Breast epithelium (tissue), 4 donors: ENCODE measurements around the gene GRAMD2A. TPM values are rescaled to one million over a fixed set of nuclear protein-coding genes. Genes with fewer than 3 reads are reported as not detected.

ENCODE experiments used
- DNase-seq, 2 donors: peaks; one replicate each; pipeline ENCODE4 v3.0.0-alpha.2; 2019; ENCODE audit warnings: low spot score in 2 of 2
- H3K27ac ChIP-seq, 2 donors: fragments of 200-600 bp; sonication (generic) in 1 of 2; one replicate each; pipeline ENCODE4 v1.5.1; 2016 to 2019; ENCODE audit warnings: mild to moderate bottlenecking in 1 of 2
- H3K27me3 ChIP-seq, 2 donors: fragments of 200-600 bp; sonication (generic) in 1 of 2; one replicate each; pipeline versions ENCODE4 v1.5.1 to v1.6.0; 2017 to 2019; ENCODE audit warnings: control low read depth in 1 of 2, mild to moderate bottlenecking in 1 of 2
- H3K36me3 ChIP-seq: fragments of 200-600 bp; one replicate; pipeline ENCODE4 v1.5.1; 2019
- H3K4me1 ChIP-seq, 2 donors: fragments of 200-600 bp; sonication (generic); one replicate each; pipeline ENCODE4 v1.5.1; 2016 to 2019; ENCODE audit warnings: control low read depth in 1 of 2
- H3K4me3 ChIP-seq, 3 donors: fragments of 200-600 bp; sonication (generic); 1 replicate in 2 of 3; 2 replicates in 1 of 3; pipeline ENCODE4 v1.5.1; 2016 to 2019; ENCODE audit warnings: mild to moderate bottlenecking in 3 of 3, moderate library complexity in 2 of 3
- H3K9me3 ChIP-seq, 2 donors: fragments of 200-600 bp; sonication (generic) in 1 of 2; one replicate each; pipeline ENCODE4 v1.5.1; 2016 to 2019; ENCODE audit warnings: control low read depth in 1 of 2
- POLR2A ChIP-seq: fragments of 450-650 bp; IDR thresholded peaks from one replicate; pipeline ENCODE4 v1.6.1; 2016; ENCODE audit warnings: antibody characterized with exemption, mild to moderate bottlenecking, moderate library complexity
- POLR2AphosphoS5 ChIP-seq, 3 donors: sonication (generic); formaldehyde crosslinking; IDR thresholded peaks; one replicate each; pipeline ENCODE4 v1.6.1; 2017; ENCODE audit warnings: antibody characterized with exemption in 3 of 3
- intact Hi-C: fragments of 100-400 bp; cut with DNase I; formaldehyde crosslinking; loops from one replicate; pipeline ENCODE4 v1.15.1; 2023; ENCODE audit warnings: low total_unique reads
- total RNA-seq, 3 donors: library from RNA; depleted of rRNA; stranded (reverse); fragments of >200 nt; gene quantifications; one replicate each; pipeline ENCODE4 v1.1.0, GENCODE V29; 2016
- TF ChIP-seq, protein P1 (sequence below), 3 donors: fragments of 450-650 bp; IDR thresholded peaks; one replicate each; pipeline ENCODE4 v1.5.1; 2016 to 2017; ENCODE audit warnings: antibody characterized with exemption in 3 of 3, mild to moderate bottlenecking in 3 of 3, moderate library complexity in 3 of 3

GRAMD2A gene
- total RNA-seq, 3 donors from 2014 or later, result 0.16 to 52.5 (median 18.7) TPM

DNA sequence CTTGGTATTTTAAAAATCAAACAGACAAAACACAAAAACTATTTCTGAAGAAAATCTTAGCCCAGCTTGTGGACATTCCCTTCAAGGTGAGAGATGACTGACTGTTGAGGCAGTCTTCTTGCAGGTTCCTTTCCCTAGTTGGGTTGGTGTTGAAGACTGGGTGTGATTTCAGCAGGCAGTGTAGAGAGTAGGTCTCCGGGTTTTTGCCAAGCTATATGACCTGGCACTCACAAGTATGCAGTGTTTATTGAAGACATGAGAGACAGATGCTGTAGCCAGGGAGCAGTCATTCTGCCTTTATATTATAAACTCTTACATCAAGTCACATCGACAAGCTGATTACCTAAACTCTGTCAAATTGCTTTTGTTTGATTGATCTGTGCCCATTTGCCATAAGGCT, 61.9 kb downstream of the GRAMD2A start:
- no peak overlapping the region for H3K27ac ChIP-seq
- no peaks in the 10 kb centered on the region for H3K27me3 ChIP-seq
- H3K9me3 ChIP-seq, result no peaks in the 10 kb centered on the region
- no peak overlapping the region for H3K4me3 ChIP-seq
- no peaks in the 10 kb centered on the region for H3K36me3 ChIP-seq
- TF ChIP-seq POLR2A (no peak), POLR2AphosphoS5 (IDR thresholded peaks at IDR 0.05) (no peak)
- TF ChIP-seq, protein P1, sequence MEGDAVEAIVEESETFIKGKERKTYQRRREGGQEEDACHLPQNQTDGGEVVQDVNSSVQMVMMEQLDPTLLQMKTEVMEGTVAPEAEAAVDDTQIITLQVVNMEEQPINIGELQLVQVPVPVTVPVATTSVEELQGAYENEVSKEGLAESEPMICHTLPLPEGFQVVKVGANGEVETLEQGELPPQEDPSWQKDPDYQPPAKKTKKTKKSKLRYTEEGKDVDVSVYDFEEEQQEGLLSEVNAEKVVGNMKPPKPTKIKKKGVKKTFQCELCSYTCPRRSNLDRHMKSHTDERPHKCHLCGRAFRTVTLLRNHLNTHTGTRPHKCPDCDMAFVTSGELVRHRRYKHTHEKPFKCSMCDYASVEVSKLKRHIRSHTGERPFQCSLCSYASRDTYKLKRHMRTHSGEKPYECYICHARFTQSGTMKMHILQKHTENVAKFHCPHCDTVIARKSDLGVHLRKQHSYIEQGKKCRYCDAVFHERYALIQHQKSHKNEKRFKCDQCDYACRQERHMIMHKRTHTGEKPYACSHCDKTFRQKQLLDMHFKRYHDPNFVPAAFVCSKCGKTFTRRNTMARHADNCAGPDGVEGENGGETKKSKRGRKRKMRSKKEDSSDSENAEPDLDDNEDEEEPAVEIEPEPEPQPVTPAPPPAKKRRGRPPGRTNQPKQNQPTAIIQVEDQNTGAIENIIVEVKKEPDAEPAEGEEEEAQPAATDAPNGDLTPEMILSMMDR (IDR thresholded peaks at IDR 0.05), result no peak
- intact Hi-C loops, result no loop called here
- DNase-seq, result no peak
- no peaks in the 10 kb centered on the region for H3K4me1 ChIP-seq

DNA sequence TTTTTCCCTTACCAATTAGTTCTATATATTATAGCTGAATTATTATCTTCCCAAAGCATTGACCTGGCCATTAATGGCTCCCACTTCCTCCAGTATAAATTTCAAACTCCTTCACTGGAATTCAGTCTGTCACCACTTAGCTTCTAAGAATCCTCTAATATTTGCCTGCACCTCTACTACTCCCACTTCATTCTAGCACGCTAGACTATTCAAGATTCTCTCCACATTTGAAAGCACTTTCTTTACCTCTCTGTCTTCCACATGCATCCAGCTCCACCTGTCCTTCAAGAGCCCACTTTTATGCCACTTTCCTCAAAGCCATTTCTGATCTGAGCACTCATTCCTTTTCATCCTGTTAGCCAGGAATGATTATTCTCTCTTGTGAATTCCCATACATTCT, 64.4 kb downstream of the GRAMD2A start:
- no peaks in the 10 kb centered on the region for H3K27me3 ChIP-seq
- H3K4me3 ChIP-seq, result no peak overlapping the region
- no peak overlapping the region for H3K27ac ChIP-seq
- intact Hi-C loops, result no loop called here
- no peaks in the 10 kb centered on the region for H3K4me1 ChIP-seq
- no peaks in the 10 kb centered on the region for H3K9me3 ChIP-seq
- DNase-seq, result no peak
- no peaks in the 10 kb centered on the region for H3K36me3 ChIP-seq
- TF ChIP-seq POLR2AphosphoS5 (IDR thresholded peaks at IDR 0.05) (no peak), POLR2A (no peak)
- TF ChIP-seq, protein P1 (IDR thresholded peaks at IDR 0.05), result no peak

DNA sequence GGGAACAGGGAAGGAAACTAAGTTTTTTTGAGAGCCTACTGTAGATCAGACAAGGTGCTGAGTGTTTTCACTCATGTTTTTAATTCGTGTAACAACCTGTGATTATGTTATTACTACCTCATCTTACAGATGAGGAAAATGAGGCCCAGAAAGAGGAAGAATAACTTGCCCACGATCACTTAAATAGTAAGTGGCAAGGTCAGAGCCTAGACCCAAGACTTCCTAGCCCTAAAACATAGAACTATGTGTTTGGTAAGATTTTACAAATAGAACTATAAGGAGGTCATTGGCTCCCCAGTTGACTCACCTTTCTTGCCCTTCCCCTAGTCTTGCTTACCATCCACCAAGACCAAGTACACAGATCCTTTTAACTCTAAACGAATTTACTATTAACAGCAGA, 65.7 kb downstream of the GRAMD2A start:
- Histone ChIP-seq H3K4me1 (no peaks in the 10 kb centered on the region), H3K27ac (no peak overlapping the region), H3K4me3 (no peak overlapping the region), H3K27me3 (no peaks in the 10 kb centered on the region), H3K9me3 (no peaks in the 10 kb centered on the region), H3K36me3 (no peaks in the 10 kb centered on the region)
- TF ChIP-seq POLR2A, result no peak
- TF ChIP-seq, protein P1 (IDR thresholded peaks at IDR 0.05), result no peak
- no peak for TF ChIP-seq POLR2AphosphoS5 (IDR thresholded peaks at IDR 0.05)
- DNase-seq, result no peak
- intact Hi-C loops, result no loop called here

DNA sequence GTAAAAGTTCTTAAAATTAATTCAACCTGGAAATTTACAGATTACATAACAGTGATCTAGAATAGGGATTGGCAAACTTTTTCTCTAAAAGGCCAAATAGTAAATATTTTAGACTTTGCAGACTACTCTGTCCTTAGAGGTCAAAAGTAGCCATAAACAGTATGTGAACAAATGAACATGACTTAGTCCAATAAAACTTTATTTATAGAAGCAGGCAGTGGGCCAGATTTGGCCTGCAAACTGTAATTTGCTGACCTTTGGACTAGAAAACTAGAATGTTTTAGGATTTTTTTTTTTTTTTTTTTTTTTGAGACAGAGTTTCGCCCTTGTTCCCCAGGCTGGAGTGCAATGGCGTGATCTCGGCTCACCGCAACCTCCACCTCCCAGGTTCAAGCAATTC, 67.3 kb downstream of the GRAMD2A start:
- no peak for DNase-seq
- TF ChIP-seq POLR2A (no peak), POLR2AphosphoS5 (IDR thresholded peaks at IDR 0.05) (no peak)
- TF ChIP-seq, protein P1 (IDR thresholded peaks at IDR 0.05), result no peak
- Histone ChIP-seq H3K4me1 (no peaks in the 10 kb centered on the region), H3K9me3 (no peaks in the 10 kb centered on the region), H3K27me3 (no peaks in the 10 kb centered on the region), H3K4me3 (no peak overlapping the region), H3K36me3 (no peaks in the 10 kb centered on the region), H3K27ac (no peak overlapping the region)
- intact Hi-C loops, result no loop called here

DNA sequence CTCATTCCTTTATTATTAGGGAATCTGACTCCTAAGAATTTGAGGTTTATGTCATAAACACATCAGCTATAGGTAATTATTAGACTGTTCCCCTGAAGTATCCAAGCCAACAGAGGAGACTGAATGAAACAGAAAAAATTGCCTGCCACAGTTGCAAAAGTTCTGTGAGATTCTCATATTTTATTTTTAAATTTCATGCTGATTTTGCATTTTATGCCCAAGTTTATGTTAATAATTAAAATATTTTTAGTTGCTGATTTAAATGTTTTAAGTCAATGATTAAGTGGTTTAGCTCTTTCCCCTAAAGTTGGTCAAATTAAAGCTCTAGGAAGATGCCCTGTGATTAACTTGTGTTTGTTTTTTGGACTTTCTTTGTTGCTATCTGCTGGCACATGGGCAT, 69.2 kb downstream of the GRAMD2A start:
- DNase-seq, result no peak
- Histone ChIP-seq H3K4me3 (no peak overlapping the region), H3K27me3 (no peaks in the 10 kb centered on the region), H3K36me3 (no peaks in the 10 kb centered on the region), H3K9me3 (no peaks in the 10 kb centered on the region), H3K27ac (no peak overlapping the region), H3K4me1 (no peaks in the 10 kb centered on the region)
- intact Hi-C loops, result no loop called here
- TF ChIP-seq, protein P1 (IDR thresholded peaks at IDR 0.05), result no peak
- no peak for TF ChIP-seq POLR2A
- TF ChIP-seq POLR2AphosphoS5 (IDR thresholded peaks at IDR 0.05), result no peak
